ENCODE data around the gene TTC8.

Gene TTC8

DNA sequence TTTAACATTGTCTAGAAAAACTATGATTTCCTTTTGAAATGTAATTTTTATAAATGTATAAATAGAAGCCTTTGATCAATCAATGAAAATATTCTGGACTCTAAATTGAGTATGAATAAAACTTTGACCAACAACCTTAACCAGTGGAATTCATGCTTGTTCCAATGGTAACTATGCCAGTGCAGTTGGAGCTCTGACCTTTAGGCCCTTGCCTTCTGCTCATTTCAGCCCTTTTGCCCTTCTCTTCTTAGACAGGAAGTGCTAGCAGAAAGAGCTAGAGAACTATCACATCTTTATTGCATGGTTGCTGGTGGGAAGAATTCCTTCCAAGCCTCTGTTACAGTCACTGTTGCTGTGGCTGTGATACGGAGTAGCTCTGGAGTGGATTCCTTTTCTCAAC is 39.7 kb downstream of the TTC8 start:
- in situ Hi-C loops (cut with MboI; ENCODE audit: low sequenced_read_pairs), result no loop called here

DNA sequence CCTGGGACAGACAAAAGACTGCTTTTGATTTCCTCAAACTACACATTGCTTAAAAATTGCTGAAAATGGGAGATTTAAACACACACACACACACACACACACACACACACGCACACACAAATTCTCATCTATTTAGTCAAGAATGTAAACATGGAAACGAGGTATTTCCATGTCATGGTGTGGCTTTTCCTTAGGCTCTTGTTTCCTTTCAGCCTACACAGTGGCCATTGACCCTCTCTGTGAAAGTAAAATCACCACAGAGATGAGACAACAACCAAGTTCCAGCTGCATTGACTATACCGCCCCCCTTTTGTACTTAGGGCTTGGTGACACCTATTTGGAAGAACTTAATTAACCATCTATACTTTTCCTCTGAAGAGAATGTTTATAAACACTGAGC is 41.9 kb downstream of the TTC8 start:
- in situ Hi-C loops (cut with MboI; ENCODE audit: low sequenced_read_pairs), result no loop called here

DNA sequence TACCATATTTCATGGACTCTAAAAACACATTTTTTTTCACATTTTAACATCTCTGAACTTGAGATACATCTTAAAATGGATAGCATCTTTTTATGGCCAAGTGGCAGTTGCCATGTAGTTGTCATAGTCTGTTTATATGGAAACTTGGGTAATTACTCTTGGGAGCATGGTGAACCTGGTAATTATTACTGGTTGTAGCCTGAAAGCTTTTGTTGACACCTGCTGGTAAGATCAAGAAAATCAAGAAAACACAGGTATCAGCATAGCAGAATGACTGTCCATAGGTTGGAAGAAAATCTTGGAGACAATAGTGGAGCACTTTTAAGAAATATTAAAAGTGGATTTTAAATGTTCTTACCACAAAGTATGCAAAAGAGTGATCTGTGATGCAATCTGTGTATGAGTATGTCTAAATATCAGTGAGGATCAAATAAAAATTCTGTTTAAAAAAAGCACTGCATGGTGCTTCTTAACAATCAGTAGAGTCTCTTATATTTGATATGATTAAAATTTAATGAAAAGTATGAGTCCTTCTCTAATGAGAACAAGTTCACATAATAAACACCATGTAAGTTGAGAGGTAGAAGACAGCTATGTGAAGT is 44.2 kb downstream of the TTC8 start:
- in situ Hi-C loops (cut with MboI; ENCODE audit: low sequenced_read_pairs), result no loop called here

DNA sequence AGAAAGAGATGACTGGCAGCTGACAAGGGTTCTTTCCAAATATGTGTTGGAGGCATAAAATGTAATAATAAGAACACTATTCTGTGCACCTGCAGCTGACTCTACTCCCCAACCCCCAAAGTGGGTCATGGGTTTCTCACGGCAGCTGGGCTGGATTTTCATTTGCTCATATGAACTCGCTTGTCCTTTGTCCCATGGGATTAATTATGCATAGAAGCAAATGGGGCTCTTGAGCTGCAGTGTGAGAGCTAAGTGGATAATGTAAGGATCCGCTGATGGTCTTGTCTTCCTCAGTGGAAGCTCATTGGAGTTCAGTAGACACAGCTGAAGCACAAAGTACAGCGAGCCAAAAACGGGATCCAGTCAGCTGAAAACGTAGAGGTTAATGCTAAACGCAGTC is 46.3 kb downstream of the TTC8 start:
- in situ Hi-C loops (cut with MboI; ENCODE audit: low sequenced_read_pairs), result no loop called here

DNA sequence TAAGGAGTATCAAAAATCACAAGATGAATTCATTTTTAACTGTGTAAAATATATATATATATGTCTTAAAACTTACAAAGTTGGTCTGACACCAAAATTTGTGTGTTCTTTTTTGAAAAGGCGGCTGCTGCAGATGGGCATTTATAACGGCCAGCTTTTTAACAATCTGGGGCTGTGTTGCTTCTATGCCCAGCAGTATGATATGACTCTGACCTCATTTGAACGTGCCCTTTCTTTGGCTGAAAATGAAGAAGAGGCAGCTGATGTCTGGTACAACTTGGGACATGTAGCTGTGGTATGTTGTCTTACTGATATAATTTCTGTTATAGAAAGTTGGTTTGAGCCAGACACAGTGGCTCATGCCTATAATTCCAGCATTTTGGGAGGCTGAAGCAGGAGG is 47.0 kb downstream of the TTC8 start:
- in situ Hi-C loops (cut with MboI; ENCODE audit: low sequenced_read_pairs), result no loop called here

DNA sequence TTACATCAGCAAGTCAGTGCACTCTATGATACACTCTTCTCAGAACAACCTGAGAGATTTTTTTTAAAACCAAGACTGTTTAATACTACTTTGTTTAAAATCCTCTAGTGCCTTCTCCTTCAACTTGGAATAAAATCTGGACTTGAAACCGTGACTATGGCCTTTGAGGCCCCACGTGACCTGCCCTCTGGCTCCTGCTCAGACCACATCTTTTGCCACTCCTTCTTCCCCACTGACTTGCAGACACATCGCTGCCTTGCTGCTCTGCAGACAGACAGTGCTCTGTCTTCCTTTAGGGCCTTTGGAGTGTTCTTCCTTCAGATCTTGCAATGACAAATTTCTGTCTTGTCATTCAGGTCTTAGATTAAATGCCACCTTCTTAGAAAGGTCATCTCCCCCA is 48.5 kb downstream of the TTC8 start:
- in situ Hi-C loops (cut with MboI; ENCODE audit: low sequenced_read_pairs), result no loop called here

DNA sequence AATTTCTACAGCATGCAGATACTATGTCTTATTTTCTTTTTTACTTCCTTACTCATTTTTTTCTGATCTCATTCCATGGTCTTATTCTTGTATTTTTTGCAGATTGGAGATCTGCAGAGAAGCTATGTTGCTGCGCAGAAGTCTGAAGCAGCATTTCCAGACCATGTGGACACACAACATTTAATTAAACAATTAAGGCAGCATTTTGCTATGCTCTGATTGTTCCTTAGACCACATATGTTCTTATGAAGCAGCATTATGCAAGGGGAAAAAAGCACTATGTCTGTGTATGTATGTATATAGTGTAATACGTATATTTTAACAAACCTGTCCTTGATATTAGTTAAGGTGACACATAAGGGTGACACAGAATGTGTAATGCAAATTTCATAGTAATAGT is 52.7 kb downstream of the TTC8 start:
- in situ Hi-C loops (cut with MboI; ENCODE audit: low sequenced_read_pairs), result no loop called here

DNA sequence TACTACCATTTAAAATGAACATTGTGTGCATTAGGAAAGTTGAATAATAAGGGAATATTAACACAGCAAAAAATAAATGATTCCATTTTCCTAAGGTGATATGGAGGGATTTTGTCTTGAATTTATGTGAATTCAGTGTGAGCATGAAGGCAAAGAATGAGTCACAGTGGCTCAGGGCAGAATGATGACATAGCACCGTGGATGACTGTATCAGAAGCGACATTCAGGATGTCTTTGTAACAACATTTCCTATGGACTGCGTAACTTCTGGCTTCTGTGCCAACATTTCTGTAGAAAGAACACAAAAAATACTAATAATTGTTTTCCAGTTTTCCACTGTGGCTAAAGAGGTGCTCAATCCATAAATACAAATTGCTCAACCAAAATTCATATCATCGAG is 54.6 kb downstream of the TTC8 start:
- in situ Hi-C loops (cut with MboI; ENCODE audit: low sequenced_read_pairs), result no loop called here

DNA sequence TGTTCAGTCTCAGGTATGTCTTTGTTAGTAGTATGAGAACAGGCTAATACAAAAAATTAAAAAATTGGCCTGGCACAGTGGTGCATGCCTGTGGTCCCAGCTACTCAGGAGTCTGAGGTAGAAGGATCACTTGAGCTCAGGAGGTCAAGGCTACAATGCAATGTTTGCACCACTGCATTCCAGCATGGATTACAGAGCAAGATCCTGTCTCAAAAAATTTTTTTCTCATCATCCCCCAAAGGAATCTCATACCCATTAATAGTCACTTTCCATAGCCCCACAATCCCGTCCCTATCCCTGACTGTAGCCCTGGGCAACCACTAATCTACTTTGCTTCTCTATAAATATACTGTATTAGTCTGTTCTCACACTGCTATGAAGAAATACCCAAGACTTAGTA is 57.8 kb downstream of the TTC8 start:
- in situ Hi-C loops (cut with MboI; ENCODE audit: low sequenced_read_pairs), result no loop called here

DNA sequence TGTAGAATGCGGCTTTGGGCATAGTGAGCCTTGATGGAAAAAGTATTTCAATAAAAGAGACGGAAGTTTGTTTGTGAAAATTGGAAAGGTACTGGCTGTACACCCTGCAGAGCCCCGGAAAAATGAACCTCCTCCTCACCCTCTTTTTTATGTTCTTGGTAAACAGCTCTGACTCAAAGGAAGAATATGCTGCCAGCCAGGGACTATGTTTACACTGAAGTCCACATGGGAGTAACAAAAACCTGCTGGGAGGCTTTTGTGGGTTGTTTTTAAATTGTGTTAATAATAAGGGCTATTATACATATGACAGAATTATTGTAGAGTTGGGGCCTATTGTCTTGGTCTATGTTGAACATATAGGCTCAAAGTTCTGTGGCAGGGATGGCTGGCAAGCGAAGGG is 70.7 kb downstream of the TTC8 start:
- in situ Hi-C loops (cut with MboI; ENCODE audit: low sequenced_read_pairs), result no loop called here

DNA sequence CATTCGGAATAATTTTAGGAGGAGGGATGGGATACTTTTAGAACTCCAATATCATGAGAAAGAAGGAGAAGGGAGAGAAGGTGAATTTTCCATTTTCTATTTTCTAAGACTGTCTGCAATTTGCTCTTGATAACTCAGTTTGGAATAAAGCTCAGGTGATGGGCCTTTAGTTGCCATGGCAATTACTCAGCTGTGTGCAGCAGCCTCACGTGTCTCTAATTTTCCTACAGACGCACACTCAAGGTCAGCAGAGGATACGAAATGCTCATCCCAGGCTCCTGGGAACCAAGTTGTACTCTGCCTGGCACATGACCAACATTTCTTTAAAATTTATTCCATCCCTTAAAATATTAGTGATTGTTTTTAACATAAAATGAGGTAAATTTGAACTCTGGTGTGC is 76.7 kb downstream of the TTC8 start:
- in situ Hi-C loops (cut with MboI; ENCODE audit: low sequenced_read_pairs), result no loop called here

DNA sequence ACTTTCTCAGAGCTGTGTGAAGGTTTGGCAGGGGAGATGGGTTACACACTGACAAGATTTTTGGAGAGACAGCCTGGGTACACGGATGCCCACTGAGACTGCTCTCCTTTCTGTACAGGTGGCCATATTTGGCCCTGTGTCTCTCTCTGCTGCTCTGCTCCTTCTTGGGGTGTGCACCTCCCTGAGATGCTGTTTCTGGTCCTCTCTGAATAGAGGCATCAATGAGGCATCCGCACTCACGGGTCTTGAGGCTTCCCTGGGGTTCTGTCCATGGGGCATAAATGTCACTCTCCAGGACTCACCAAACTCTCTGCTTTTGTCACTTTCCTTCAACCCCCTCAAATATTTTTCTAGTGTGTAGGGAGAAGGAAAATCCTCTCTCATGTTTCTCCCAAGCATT is 77.5 kb downstream of the TTC8 start:
- in situ Hi-C loops (cut with MboI; ENCODE audit: low sequenced_read_pairs), result no loop called here

DNA sequence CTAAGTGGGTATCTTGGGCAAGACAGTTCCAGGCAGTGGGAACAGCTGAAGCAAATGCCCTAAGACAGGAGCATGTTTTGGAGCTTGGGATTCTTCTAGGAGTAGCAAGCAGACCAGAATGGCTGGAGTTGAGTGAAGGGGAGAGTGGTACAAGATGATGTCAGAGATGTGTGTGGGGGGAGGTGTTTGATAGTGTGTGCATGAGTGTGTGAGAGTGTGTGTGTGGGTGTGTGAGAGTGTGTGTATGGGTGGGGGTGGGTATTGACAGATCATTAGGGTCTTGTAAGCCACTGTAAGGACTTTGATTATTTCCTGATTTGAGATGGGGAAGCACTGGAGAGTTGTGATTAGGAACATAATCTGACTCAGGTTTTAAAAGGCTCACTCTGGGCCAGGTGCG is 78.4 kb downstream of the TTC8 start:
- in situ Hi-C loops (cut with MboI; ENCODE audit: low sequenced_read_pairs), result no loop called here

DNA sequence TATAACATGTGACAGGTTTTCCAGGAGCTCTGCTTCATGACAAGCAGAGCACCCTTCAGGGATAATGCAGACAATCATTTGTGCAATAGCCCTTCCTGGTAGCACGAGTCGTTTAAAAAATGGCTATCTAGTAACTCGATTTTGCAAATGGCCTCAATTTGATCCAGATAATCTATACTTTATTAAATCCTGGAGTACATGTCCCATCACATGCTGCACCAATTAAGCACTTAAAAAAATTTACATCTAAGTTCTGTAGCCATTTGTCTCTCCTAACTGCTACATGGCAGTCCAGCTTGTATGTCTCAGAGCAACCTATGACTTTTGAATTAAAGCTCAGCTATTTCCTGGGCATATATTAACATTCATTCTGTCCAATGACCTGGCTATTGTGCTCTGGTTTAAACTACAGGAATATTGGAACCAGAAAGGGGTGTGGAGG is 79.8 kb downstream of the TTC8 start:
- in situ Hi-C loops (cut with MboI; ENCODE audit: low sequenced_read_pairs), result no loop called here

DNA sequence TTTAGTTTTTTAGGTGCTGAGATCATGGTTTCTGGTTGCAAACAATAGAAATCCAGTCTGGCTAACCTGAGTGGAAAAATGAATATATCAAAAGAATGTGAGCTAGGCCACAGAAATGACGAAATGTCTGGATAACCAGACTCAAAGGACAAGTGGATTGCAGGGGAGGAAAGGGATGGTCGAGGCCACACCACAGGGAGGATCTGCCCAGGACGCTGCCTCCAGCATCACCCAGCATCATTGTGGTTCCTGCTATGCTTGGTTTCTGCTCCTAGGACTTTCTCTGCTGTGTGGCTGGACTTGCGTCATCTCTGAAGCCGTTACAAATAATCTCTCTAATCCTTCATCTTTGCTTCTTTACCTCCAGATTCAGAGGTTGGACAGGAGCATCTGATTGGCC is 80.4 kb downstream of the TTC8 start:
- in situ Hi-C loops (cut with MboI; ENCODE audit: low sequenced_read_pairs), result no loop called here

DNA sequence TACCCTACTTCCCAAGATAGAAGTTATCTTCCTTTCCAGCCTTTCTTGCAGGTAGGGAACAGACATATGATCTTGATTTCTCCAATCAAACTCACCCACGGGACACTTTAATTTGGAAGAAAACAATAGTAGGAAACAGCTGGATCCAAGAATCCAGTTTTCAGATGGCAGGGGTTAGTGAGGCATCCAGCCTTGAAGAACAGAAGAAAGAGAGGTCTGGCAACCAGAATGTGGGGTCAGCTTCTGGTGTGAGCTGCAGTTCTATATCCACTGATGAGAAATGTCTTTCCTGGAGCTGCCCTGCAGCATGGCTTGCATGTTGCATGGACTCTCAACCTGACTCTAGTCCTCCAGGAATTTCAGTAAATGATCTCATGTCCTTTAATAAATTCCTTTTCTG is 83.8 kb downstream of the TTC8 start:
- in situ Hi-C loops (cut with MboI; ENCODE audit: low sequenced_read_pairs), result no loop called here

DNA sequence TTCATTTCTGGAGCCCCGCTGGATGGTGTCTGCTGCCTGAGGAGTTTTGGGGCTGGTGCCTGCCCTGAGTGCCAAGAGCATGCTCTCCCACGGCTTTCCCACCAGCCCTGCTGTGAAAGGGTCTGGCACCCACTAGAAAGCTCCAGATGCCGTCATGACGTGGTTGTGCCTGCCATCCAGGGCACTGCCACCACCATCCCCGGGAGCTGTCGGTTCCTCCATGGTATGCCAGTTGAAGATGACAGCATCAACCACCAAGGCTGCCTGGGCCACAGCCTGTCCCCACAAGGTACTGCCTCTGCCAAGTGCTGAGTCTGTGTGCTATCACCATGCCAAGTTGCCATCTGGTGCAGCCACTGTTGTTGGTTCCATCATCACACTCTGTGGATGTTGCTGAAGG is 85.9 kb downstream of the TTC8 start:
- in situ Hi-C loops (cut with MboI; ENCODE audit: low sequenced_read_pairs), result no loop called here

DNA sequence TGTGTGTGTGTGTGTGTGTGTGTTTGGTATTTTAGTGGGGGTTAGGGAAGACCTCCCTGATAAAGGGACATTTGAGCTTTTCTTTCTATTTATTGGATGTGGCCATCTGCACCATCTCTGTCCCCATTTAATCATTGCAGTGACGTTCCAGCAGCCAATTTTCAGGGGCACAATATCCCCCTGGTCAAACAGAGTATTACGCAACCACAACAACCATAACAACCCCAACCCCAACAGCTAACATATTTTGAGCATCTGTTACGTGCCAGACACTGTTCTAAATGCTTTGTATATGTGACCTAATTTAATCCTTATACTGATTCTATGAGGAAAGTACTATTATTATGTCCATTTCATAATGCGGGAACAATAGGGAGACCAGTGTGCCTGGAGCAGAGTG is 87.4 kb downstream of the TTC8 start:
- in situ Hi-C loops (cut with MboI; ENCODE audit: low sequenced_read_pairs), result no loop called here

DNA sequence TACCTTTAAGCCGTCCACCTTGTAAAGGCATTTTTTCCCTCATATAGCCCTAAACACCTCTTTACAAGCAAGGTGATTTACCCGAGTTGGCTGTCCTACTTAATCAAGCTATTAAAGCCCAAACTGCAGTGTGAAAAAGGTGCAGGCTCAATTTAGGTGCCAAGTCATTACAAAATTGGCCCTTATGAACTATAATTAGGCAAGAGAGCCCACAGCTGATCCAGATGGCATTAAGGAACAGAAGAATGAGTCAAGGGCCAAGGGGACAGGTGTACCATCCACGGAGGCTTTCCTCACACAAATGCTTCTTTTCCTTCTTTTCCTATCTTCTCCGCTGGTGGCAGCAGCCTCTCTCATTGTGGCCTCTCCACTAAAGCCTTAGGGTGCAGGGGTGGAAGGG is 90.5 kb downstream of the TTC8 start:
- in situ Hi-C loops (cut with MboI; ENCODE audit: low sequenced_read_pairs), result no loop called here

DNA sequence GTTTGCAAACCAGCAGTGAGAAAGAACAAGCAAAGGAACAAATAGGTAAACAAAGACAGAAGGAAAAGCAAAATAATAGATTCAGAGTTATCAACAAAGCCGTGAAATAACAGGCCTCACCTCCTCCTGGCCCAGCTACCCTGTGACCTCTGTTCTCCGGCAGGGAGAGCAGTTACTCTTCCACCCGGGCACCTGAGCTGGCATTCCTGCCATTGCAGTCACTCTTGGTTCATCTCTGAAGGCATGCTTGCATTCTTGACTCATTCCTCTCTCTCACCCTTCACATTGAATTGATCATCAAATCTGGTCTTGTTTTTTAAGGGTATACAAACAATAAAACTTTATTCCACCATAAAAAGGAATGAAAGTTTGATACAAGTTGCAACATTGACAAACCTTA is 95.1 kb downstream of the TTC8 start:
- in situ Hi-C loops (cut with MboI; ENCODE audit: low sequenced_read_pairs), result no loop called here

All from hTERT RPE-1 (cell line).